Hepatocyte (in vitro differentiated cells): Measurements from ENCODE around the gene ACACB. TPM values are rescaled to one million over a fixed set of nuclear protein-coding genes. Genes with fewer than 3 reads are reported as not detected.

Source experiments
- DNase-seq: peaks from one replicate; pipeline ENCODE4 v3.0.0-alpha.2; 2016; ENCODE audit warnings: low spot score
- H2AFZ ChIP-seq: fragments of 200-600 bp; sonication (generic); 2 replicates; pipeline ENCODE4 v1.6.0; 2016; ENCODE audit warnings: antibody characterized with exemption, mild to moderate bottlenecking
- H3K27ac ChIP-seq: fragments of 200-600 bp; sonication (generic); 2 replicates; pipeline ENCODE4 v1.5.1; 2016; ENCODE audit warnings: mild to moderate bottlenecking
- H3K27me3 ChIP-seq: fragments of 200-600 bp; sonication (generic); 2 replicates; pipeline ENCODE4 v1.6.1; 2016
- H3K36me3 ChIP-seq: fragments of 200-600 bp; sonication (generic); replicated peaks from 2 replicates; pipeline ENCODE4 v1.5.1; 2016; ENCODE audit warnings: low read depth; ENCODE audit not compliant: insufficient read depth
- H3K4me1 ChIP-seq: fragments of 200-600 bp; sonication (generic); 2 replicates; pipeline ENCODE4 v1.5.1; 2016; ENCODE audit warnings: mild to moderate bottlenecking, moderate library complexity; ENCODE audit not compliant: insufficient read depth
- H3K4me2 ChIP-seq: fragments of 200-600 bp; sonication (generic); 2 replicates; pipeline ENCODE4 v1.6.0; 2016
- H3K4me3 ChIP-seq: fragments of 200-600 bp; sonication (generic); 2 replicates; pipeline ENCODE4 v1.5.1; 2016; ENCODE audit warnings: mild to moderate bottlenecking
- H3K79me2 ChIP-seq: fragments of 200-600 bp; sonication (generic); 2 replicates; pipeline ENCODE4 v1.6.0; 2017; ENCODE audit warnings: mild to moderate bottlenecking
- H3K9me2 ChIP-seq: fragments of 200-600 bp; sonication (generic); replicated peaks from 2 replicates; pipeline ENCODE4 v1.6.0; 2017; ENCODE audit warnings: mild to moderate bottlenecking; ENCODE audit not compliant: insufficient read depth
- H3K9me3 ChIP-seq: fragments of 200-600 bp; sonication (generic); 2 replicates; pipeline ENCODE4 v1.5.1; 2016; ENCODE audit warnings: low read depth, mild to moderate bottlenecking
- H4K20me1 ChIP-seq: fragments of 200-600 bp; sonication (generic); 2 replicates; pipeline ENCODE4 v1.6.0; 2016; ENCODE audit warnings: mild to moderate bottlenecking; ENCODE audit not compliant: insufficient read depth, poor library complexity, severe bottlenecking
- CTCF ChIP-seq: fragments of 200-600 bp; sonication (generic); IDR thresholded peaks from 2 replicates; pipeline ENCODE4 v1.5.1; 2016; ENCODE audit warnings: antibody characterized with exemption, mild to moderate bottlenecking; ENCODE audit not compliant: poor library complexity
- EZH2 ChIP-seq: fragments of 200-600 bp; sonication (generic); IDR thresholded peaks from 2 replicates; pipeline ENCODE4 v1.6.1; 2016; ENCODE audit warnings: antibody characterized with exemption, mild to moderate bottlenecking, borderline replicate concordance
- EZH2phosphoT487 ChIP-seq: fragments of 200-600 bp; sonication (generic); IDR thresholded peaks from one replicate; pipeline ENCODE4 v1.6.1; 2018; ENCODE audit warnings: antibody characterized with exemption, mild to moderate bottlenecking, low read depth, moderate library complexity; ENCODE audit not compliant: unreplicated experiment, severe bottlenecking
- WGBS: methylation state at CpG from one replicate; pipeline ENCODE4 v1.1.6; 2016; ENCODE audit warnings: low lambda C conversion rate; ENCODE audit errors: missing lambda C conversion rate; 5-methylcytosine and 5-hydroxymethylcytosine counted together
- polyA plus RNA-seq: library from polyadenylated mRNA; unstranded; fragments of >200 nt; fragmentation: Nextera tagmentation; extraction: Ambion mirVana; gene quantifications from 2 replicates; pipeline ENCODE4 v1.2.1, GENCODE V29; 2016
- total RNA-seq: library from RNA; depleted of rRNA; stranded (reverse); fragments of >200 nt; gene quantifications from 2 replicates; pipeline ENCODE4 v1.2.3, GENCODE V29; 2014

ACACB gene
- total and polyA plus RNA-seq, 2 experiments from 2014 or later, result 3.9 to 9.3 TPM

- Histone ChIP-seq H3K9me2 (no peaks in the 10 kb centered on the region), H3K4me2 (no peak overlapping the region), H4K20me1 (no peaks in the 10 kb centered on the region), H3K9me3 (no peaks in the 10 kb centered on the region), H3K4me1 (no peaks in the 10 kb centered on the region), H3K79me2 (no peaks in the 10 kb centered on the region), H3K36me3 (no peaks in the 10 kb centered on the region), H3K27me3 (no peaks in the 10 kb centered on the region), H3K27ac (no peak overlapping the region), H2AFZ (no peak overlapping the region), H3K4me3 (no peak overlapping the region)
- WGBS, result 93% methylated on average over 3 of the region's 3 CpGs
- DNase-seq, result no peak
- TF ChIP-seq EZH2phosphoT487 (no peak), EZH2 (no peak), CTCF (no peak)
Observed at GRCh38 chr12:109202770-109203169, 86.4 kb downstream of the ACACB start.

- no peak for DNase-seq
- Histone ChIP-seq H3K4me2 (no peak overlapping the region), H3K27me3 (no peaks in the 10 kb centered on the region), H2AFZ (no peak overlapping the region), H3K36me3 (no peaks in the 10 kb centered on the region), H3K79me2 (no peaks in the 10 kb centered on the region), H3K27ac (no peak overlapping the region), H3K9me2 (no peaks in the 10 kb centered on the region), H3K4me1 (no peaks in the 10 kb centered on the region), H3K4me3 (no peak overlapping the region), H4K20me1 (no peaks in the 10 kb centered on the region), H3K9me3 (no peaks in the 10 kb centered on the region)
- no peak for TF ChIP-seq EZH2phosphoT487
- TF ChIP-seq EZH2, result no peak
- TF ChIP-seq CTCF, result no peak
- 91% methylated on average over 8 of the region's 8 CpGs for WGBS
Observed at GRCh38 chr12:109203480-109203879, 87.1 kb downstream of the ACACB start.

- H3K4me3 ChIP-seq, result no peak overlapping the region
Observed at GRCh38 chr12:109209082-109209481, 92.7 kb downstream of the ACACB start.

More at GRCh38 chr12:109209082-109209481, 92.7 kb downstream of the ACACB start:
- H3K4me1 ChIP-seq, result no peaks in the 10 kb centered on the region
- no peak overlapping the region for H2AFZ ChIP-seq
- no peaks in the 10 kb centered on the region for H3K36me3 ChIP-seq
- H4K20me1 ChIP-seq, result no peaks in the 10 kb centered on the region
- 98% methylated on average over 14 of the region's 14 CpGs for WGBS
- H3K27me3 ChIP-seq, result no peaks in the 10 kb centered on the region
- no peak overlapping the region for H3K27ac ChIP-seq
- no peaks in the 10 kb centered on the region for H3K9me3 ChIP-seq
- no peaks in the 10 kb centered on the region for H3K79me2 ChIP-seq
- no peak overlapping the region for H3K4me2 ChIP-seq
- no peak for DNase-seq
- H3K9me2 ChIP-seq, result no peaks in the 10 kb centered on the region
- TF ChIP-seq EZH2 (no peak), CTCF (no peak), EZH2phosphoT487 (no peak)
